Activated naive CD8-positive, alpha-beta T cell treated with anti-CD3 and anti-CD28 coated beads, Interleukin-2, amount 50 U/mL, for 16 hours (primary cell): ENCODE measurements around the gene SLC38A10.

Experiments
- DNase-seq: peaks from one replicate; pipeline ENCODE4 v3.0.0-alpha.2; 2020; ENCODE audit warnings: low read depth, low spot score

Gene SLC38A10

GRCh38 chr17:81278831-81279230 is 16.3 kb downstream of the SLC38A10 start:
- DNase-seq, result no peak

DNA sequence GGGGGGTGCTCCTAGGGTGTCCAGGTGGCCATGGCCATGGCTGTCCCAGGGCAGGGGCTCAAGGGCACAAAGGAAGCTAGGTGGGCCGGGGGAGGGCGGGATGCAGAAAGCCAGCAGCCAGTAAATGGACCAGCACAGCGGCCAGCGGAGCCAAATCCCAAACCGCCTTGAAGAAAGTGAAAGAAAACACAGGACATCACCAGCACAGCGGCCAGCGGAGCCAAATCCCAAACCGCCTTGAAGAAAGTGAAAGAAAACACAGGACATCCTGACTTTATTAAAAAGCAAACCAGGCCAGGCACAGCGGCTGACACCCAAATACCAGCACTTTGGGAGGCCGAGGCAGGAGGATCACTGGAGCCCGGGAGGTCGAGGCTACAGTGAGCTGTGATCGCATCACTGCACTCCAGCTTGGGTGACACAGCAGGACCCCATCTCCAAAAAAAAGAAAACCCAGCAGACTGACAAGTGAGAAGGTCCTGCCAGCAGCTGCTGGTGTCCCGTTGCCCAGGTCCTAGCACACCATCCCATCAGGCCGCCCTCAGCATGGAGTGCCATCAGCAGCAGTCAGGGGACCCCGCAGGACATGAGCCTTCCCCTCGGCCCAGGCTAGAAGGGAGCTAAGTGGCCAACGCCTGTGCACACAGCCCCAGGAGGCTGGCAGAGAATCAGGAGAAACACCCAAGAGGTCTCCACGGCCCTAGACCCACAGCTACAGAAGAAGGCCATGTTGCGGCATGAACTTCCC is 17.0 kb downstream of the SLC38A10 start:
- DNase-seq, result no peak

DNA sequence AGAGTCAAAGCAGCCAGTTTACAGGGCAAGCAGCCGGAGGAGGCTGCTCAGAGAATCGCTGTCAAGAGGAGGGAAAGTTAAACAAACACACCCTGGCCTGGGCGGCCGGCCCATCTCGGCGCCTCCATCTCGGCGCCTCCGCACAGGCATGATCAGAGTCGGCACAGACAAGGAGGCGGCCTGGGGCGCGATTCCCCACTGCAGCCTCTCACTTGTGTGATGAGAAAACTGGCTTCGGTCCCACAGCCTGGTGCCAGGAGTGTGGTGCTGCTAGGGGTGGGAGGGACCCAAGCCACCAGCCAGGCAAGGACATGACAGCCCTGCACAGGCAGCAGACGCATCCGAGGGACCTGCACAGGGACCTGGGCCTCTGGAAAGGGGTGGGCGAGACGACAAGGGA is 17.7 kb downstream of the SLC38A10 start:
- DNase-seq, result no peak

- no peak for DNase-seq
Observed at GRCh38 chr17:81276781-81277180, 18.3 kb downstream of the SLC38A10 start.

GRCh38 chr17:81274471-81274855 is 20.6 kb downstream of the SLC38A10 start:
- DNase-seq, result no peak

DNA sequence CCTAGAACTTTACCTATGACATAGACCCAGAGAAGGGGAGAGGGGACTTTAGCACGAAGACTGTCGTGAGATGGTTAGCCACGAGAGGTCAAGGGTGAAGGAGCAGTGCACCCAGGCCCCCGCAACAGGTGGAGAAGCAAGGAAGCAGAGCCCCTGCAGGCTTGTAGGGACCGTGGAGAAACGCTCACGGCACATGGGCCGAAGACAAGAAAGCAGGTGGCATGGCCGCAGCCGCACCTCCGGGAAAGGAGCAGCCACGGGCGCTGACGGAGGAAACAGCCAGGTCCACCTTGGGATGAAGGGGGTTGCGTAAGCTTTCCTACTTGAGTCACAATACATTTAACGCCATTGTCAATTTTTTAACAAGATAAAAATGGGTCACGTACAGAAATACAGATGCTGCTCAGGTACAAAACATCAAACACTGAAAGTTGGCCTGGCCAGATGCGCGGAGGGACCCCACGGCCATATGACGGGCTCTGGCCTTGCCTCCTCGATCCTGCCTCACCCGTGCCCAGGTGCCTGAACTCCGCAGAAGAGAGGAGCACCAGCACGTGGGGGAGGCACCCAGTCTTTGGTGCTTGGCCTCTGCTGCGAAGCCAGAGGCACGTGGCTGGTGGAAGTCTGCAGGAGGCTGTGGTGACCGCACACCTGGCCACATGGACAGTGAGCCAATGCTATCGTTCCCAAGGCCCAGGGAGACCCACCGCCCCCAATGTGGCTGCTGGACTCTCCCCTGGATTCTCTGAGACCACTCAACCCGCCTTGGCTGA is 21.2 kb downstream of the SLC38A10 start:
- no peak for DNase-seq

DNA sequence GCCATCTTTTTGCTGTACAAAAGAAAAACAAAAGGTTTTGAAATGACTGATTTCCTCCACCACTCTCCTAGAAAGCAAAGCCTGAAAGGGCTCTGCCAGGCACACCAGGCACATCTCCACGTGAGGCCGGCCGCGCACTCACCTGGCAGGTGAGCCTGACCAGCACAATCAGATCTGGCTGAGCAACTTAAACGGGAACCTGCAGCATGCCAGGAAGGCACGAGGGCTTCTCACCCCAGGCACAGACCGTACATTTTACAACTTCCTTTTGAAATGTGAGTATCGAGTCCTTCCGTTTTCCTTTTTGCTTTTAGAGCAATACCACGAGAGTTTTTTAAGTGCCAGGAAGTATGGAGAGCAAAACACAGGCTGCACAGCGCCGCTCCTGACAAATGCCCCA is 22.5 kb downstream of the SLC38A10 start:
- no peak for DNase-seq

DNA sequence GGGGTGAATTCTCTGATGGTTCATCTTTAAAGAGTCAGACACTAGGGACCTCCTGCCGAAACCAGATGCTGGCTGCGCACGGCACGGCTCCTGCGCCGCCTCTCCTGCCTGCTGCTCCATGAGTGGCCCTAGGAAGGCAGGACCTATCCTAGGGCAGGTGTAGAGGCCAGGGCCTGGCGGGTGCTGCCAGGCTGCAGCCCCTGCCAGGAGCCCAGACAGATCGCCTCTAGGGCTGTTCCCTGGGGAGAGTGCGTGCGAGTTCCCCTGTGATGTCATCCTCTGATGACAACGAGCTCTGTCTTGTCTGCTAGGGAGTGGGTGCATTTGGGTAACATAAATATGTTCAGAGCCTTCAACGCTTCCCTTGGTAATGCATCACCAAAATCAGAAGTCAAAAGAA is 23.9 kb downstream of the SLC38A10 start:
- DNase-seq, result no peak

DNA sequence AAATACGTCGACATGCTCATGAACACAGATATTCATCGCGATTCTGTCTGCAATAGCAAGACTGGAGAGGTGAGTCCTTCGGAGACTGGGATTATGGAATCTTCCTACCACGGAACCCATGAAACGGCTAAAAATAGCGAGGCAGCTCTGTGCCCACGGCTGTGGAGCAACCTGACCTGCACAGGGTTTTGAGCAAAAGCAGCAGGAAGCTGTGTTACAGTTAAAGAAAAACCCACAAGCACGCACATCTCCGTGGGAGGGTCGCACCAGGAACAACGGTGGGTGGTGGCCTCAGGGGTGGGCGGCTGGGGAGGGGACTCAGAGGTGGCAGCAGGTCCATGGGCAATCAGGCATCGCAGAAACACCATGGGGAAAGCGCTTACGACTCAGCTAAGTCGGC is 24.8 kb downstream of the SLC38A10 start:
- no peak for DNase-seq

- no peak for DNase-seq
Observed at GRCh38 chr17:81267390-81268067, 27.6 kb downstream of the SLC38A10 start.

GRCh38 chr17:81265576-81265975 is 29.5 kb downstream of the SLC38A10 start:
- no peak for DNase-seq

DNA sequence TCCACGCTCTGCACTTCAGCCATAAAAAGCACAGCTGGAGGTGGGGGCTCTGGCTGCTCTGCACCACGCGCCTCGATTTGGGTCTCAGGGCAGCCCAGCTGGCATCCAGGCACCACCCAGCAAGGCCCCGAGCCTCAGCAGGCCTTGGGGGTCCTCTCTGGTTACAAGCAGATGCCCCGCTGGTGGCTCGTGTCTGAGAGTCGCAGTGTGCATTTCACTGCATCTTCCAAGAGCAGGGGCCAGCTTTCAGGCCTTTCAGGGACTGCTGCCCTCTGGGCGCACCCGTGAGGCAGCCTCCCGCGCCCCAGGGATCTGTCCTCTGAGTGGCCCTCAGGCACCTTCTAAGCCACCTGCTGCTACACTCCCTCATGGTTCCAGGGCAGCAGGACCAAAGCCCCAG is 30.5 kb downstream of the SLC38A10 start:
- DNase-seq, result no peak

- DNase-seq, result no peak
Observed at GRCh38 chr17:81263371-81264181, 31.5 kb downstream of the SLC38A10 start.

DNA sequence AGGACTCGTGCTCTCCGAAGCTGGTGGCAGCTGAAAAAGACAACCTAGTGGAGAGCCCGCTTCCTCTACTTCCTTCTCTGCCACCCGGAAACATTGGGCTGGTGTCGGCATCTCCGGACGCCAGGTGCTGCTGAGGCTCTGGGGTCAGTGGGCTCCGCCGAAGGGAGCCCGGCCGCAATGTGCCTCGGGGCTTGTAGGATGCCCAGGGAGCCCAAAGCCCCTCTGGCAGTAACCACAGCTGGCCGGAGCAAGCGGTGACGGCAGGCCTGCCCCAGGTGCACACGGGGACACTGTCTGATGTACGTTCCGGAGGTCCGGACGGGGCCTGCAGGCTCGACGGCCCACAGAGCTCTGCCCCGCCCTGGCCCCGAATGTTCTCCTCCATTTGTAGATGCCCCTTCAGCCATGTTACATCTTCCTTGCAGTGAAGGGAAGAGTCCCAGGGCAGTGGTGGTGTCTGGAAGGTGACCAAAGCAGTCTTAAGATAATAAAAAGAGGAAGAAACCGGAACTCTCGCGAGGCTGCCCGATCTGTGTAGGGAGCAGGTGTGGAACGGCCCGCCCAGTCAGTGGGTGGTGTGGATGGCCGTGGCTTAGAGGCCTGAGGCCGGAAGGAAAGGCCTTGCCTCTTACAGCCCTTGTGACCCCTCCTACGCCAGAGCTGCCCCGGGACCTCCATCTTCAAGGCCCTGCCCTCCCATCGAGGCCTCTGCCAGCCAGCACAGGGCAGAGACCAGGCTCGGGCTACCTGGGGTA is 33.3 kb downstream of the SLC38A10 start:
- no peak for DNase-seq

GRCh38 chr17:81261096-81261495 is 34.0 kb downstream of the SLC38A10 start:
- no peak for DNase-seq

DNA sequence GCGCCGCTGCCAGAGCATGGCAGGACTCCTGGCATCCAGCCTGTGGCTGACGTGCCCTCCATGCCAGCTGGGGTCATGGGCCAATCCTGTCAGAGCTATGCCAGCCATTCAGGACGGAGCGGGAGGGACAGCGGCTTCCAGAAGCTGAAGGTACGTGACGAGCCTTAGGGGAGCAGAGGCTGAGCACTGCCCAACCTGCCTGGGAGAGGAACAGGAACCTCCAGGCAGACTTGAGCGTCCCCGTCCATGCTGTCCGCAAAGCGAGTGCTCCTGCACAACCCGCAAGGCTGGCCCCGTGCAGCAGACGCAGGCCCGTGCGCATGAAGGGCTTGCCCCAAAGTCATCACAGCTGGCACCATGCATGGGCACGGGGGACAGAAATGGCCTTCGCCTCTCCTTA is 34.5 kb downstream of the SLC38A10 start:
- DNase-seq, result no peak

GRCh38 chr17:81260171-81260570 is 34.9 kb downstream of the SLC38A10 start:
- no peak for DNase-seq

- no peak for DNase-seq
Observed at GRCh38 chr17:81259058-81259605, 36.0 kb downstream of the SLC38A10 start.

GRCh38 chr17:81258292-81258691 is 36.8 kb downstream of the SLC38A10 start:
- DNase-seq, result no peak

DNA sequence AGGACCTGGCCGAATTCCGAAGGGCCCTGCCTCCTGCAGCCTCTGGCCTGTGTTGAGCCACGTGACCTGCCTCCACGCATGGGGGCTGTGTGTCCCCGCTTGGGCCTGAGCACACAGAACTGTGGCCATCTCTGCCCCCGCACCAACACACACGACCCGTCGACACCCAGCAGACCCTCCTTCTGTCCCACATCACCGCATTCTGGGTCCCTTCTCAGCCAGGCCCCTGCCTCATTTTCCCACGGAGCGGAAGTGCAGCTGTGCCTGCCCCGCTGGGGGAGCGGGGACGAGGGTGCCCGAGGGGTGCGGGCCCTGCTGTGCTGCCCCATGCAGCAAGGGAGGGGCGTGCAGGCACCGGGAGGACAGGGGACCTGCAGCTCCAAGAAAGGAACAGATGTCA is 37.6 kb downstream of the SLC38A10 start:
- no peak for DNase-seq

- no peak for DNase-seq
Observed at GRCh38 chr17:81256616-81257015, 38.5 kb downstream of the SLC38A10 start.
